ENCODE data around the gene SPEF2. TPM values are rescaled to one million over a fixed set of nuclear protein-coding genes. Genes with fewer than 3 reads are reported as not detected.

SPEF2 gene
- total and polyA plus RNA-seq, 4 donors: 0.42 to 4.5 (median 2.1) TPM

DNA sequence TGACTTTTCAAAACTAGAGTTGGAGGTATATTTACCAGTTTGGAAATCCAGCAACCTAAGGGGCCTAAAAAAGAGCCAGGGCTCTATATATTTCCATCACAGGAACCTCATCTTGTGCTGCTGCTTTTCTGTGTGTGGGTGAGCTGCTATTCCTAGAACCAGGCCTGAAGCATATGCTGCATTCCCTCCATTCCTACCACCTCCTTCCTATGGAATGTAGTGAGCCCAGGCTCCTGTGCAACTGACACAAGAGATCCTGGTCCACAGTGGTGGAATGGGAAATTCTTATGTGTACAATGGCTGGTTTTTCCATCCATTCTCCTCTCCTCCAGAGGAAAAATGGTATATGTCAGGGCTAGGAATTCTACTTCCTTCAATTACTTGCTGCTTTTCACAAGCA is 39.1 kb downstream of the SPEF2 start:
- DNase-seq (ENCODE audit: low spot score): no peak
- no peaks in the 10 kb centered on the region for H3K36me3 ChIP-seq (ENCODE audit: control insufficient read depth in 4 of 4, insufficient read depth in 3 of 4, low read depth in 1 of 4, low read length in 3 of 4)
- no peak overlapping the region for H3K9ac ChIP-seq (ENCODE audit: low read depth in 1 of 2, low read length in 2 of 2)
- no peaks in the 10 kb centered on the region for H3K27me3 ChIP-seq (ENCODE audit: control insufficient read depth in 4 of 4, insufficient read depth in 4 of 4, low read length in 3 of 4)
- no peak overlapping the region for H3K4me3 ChIP-seq (ENCODE audit: low read depth in 1 of 3, low read length in 3 of 3)
- no peaks in the 10 kb centered on the region for H3K4me1 ChIP-seq (ENCODE audit: control insufficient read depth in 4 of 4, insufficient read depth in 4 of 4, low read length in 3 of 4)
- no peak for TF ChIP-seq YY1 (IDR thresholded peaks at IDR 0.05)
- TF ChIP-seq, protein P1, sequence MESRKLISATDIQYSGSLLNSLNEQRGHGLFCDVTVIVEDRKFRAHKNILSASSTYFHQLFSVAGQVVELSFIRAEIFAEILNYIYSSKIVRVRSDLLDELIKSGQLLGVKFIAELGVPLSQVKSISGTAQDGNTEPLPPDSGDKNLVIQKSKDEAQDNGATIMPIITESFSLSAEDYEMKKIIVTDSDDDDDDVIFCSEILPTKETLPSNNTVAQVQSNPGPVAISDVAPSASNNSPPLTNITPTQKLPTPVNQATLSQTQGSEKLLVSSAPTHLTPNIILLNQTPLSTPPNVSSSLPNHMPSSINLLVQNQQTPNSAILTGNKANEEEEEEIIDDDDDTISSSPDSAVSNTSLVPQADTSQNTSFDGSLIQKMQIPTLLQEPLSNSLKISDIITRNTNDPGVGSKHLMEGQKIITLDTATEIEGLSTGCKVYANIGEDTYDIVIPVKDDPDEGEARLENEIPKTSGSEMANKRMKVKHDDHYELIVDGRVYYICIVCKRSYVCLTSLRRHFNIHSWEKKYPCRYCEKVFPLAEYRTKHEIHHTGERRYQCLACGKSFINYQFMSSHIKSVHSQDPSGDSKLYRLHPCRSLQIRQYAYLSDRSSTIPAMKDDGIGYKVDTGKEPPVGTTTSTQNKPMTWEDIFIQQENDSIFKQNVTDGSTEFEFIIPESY (IDR thresholded peaks at IDR 0.05): no peak
- TF ChIP-seq EGR1 (IDR thresholded peaks at IDR 0.05; ENCODE audit: low read depth in 2 of 2): no peak
- TF ChIP-seq RXRA (IDR thresholded peaks at IDR 0.05): no peak
- TF ChIP-seq, protein P2, sequence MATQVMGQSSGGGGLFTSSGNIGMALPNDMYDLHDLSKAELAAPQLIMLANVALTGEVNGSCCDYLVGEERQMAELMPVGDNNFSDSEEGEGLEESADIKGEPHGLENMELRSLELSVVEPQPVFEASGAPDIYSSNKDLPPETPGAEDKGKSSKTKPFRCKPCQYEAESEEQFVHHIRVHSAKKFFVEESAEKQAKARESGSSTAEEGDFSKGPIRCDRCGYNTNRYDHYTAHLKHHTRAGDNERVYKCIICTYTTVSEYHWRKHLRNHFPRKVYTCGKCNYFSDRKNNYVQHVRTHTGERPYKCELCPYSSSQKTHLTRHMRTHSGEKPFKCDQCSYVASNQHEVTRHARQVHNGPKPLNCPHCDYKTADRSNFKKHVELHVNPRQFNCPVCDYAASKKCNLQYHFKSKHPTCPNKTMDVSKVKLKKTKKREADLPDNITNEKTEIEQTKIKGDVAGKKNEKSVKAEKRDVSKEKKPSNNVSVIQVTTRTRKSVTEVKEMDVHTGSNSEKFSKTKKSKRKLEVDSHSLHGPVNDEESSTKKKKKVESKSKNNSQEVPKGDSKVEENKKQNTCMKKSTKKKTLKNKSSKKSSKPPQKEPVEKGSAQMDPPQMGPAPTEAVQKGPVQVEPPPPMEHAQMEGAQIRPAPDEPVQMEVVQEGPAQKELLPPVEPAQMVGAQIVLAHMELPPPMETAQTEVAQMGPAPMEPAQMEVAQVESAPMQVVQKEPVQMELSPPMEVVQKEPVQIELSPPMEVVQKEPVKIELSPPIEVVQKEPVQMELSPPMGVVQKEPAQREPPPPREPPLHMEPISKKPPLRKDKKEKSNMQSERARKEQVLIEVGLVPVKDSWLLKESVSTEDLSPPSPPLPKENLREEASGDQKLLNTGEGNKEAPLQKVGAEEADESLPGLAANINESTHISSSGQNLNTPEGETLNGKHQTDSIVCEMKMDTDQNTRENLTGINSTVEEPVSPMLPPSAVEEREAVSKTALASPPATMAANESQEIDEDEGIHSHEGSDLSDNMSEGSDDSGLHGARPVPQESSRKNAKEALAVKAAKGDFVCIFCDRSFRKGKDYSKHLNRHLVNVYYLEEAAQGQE (IDR thresholded peaks at IDR 0.05): no peak
- no peak for TF ChIP-seq HNF4G (IDR thresholded peaks at IDR 0.05)
- TF ChIP-seq HNF4A (conservative IDR thresholded peaks at IDR 0.05): no peak
- no peak for TF ChIP-seq SP1 (IDR thresholded peaks at IDR 0.05)
- TF ChIP-seq TAF1 (conservative IDR thresholded peaks at IDR 0.05): no peak
- TF ChIP-seq, protein P3, sequence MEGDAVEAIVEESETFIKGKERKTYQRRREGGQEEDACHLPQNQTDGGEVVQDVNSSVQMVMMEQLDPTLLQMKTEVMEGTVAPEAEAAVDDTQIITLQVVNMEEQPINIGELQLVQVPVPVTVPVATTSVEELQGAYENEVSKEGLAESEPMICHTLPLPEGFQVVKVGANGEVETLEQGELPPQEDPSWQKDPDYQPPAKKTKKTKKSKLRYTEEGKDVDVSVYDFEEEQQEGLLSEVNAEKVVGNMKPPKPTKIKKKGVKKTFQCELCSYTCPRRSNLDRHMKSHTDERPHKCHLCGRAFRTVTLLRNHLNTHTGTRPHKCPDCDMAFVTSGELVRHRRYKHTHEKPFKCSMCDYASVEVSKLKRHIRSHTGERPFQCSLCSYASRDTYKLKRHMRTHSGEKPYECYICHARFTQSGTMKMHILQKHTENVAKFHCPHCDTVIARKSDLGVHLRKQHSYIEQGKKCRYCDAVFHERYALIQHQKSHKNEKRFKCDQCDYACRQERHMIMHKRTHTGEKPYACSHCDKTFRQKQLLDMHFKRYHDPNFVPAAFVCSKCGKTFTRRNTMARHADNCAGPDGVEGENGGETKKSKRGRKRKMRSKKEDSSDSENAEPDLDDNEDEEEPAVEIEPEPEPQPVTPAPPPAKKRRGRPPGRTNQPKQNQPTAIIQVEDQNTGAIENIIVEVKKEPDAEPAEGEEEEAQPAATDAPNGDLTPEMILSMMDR (IDR thresholded peaks at IDR 0.05; ENCODE audit: low read depth, low read length, missing input control): no peak
- TF ChIP-seq GABPA (IDR thresholded peaks at IDR 0.05 in 1 of 2, conservative IDR thresholded peaks at IDR 0.05 in 1 of 2): no peak
- TF ChIP-seq NR2F2 (IDR thresholded peaks at IDR 0.05): no peak
- no peak for TF ChIP-seq RAD21 (IDR thresholded peaks at IDR 0.05)
- TF ChIP-seq FOXA2 (IDR thresholded peaks at IDR 0.05): no peak
- TF ChIP-seq, protein P4, sequence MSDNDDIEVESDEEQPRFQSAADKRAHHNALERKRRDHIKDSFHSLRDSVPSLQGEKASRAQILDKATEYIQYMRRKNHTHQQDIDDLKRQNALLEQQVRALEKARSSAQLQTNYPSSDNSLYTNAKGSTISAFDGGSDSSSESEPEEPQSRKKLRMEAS (IDR thresholded peaks at IDR 0.05): no peak
- no peak for TF ChIP-seq JUND (IDR thresholded peaks at IDR 0.05)
- TF ChIP-seq FOXA1 (IDR thresholded peaks at IDR 0.05): no peak
- TF ChIP-seq, protein P5, sequence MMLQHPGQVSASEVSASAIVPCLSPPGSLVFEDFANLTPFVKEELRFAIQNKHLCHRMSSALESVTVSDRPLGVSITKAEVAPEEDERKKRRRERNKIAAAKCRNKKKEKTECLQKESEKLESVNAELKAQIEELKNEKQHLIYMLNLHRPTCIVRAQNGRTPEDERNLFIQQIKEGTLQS (IDR thresholded peaks at IDR 0.05): no peak
- H3K9me3 ChIP-seq (ENCODE audit: control insufficient read depth in 4 of 4, low read length in 3 of 4): no peaks in the 10 kb centered on the region
- no peak overlapping the region for H3K27ac ChIP-seq (ENCODE audit: low read depth in 1 of 2, low read length in 2 of 2)

Data from liver (tissue), 9 donors.